DND-41 (cell line): ENCODE measurements around the gene EYS.

Source experiments
- ATAC-seq: fragments of 200-7000 bp; cut with Tn5 transposase; 3 replicates; pipeline ENCODE4 v1.9.1; 2021; ENCODE audit warnings: low read depth; ENCODE audit not compliant: insufficient read depth
- DNase-seq: peaks from one replicate; pipeline ENCODE4 v3.0.0-alpha.2; 2020
- H2AFZ ChIP-seq: 2 replicates; pipeline ENCODE4 v1.6.0; 2012; ENCODE audit warnings: low read depth, low read length
- H3K27ac ChIP-seq: 2 replicates; pipeline ENCODE4 v1.5.1; 2012; ENCODE audit warnings: low read length, inconsistent platforms
- H3K27me3 ChIP-seq: fragments of 200-600 bp; sonication (generic); 2 replicates; pipeline ENCODE4 v1.6.0; 2012; ENCODE audit warnings: low read length, mild to moderate bottlenecking, inconsistent platforms; ENCODE audit not compliant: insufficient read depth, poor library complexity
- H3K36me3 ChIP-seq: 2 replicates; pipeline ENCODE4 v1.5.1; 2012; ENCODE audit warnings: low read length, inconsistent platforms; ENCODE audit not compliant: insufficient read depth
- H3K4me1 ChIP-seq: 2 replicates; pipeline ENCODE4 v1.5.1; 2012; ENCODE audit warnings: mild to moderate bottlenecking, low read length; ENCODE audit not compliant: insufficient read depth
- H3K4me2 ChIP-seq: 2 replicates; pipeline ENCODE4 v1.6.0; 2012; ENCODE audit warnings: mild to moderate bottlenecking, moderate library complexity, low read length, inconsistent platforms; ENCODE audit not compliant: insufficient read depth
- H3K4me3 ChIP-seq, 2 experiments: fragments of 200-600 bp in 1 of 2; shearing (Covaris generic) in 1 of 2; 2 replicates each; pipeline ENCODE4 v1.5.1; 2012 to 2016; ENCODE audit warnings: inconsistent platforms in 2 of 2, low read length in 2 of 2, mild to moderate bottlenecking in 2 of 2, low read depth in 1 of 2, moderate library complexity in 1 of 2
- H3K79me2 ChIP-seq: 2 replicates; pipeline ENCODE4 v1.6.0; 2012; ENCODE audit warnings: low read length, inconsistent platforms; ENCODE audit not compliant: insufficient read depth
- H3K9ac ChIP-seq: 2 replicates; pipeline ENCODE4 v1.6.0; 2012; ENCODE audit warnings: low read depth, mild to moderate bottlenecking, inconsistent platforms, low read length, moderate library complexity
- H3K9me3 ChIP-seq: 2 replicates; pipeline ENCODE4 v1.5.1; 2012; ENCODE audit warnings: low read length, moderate library complexity, mild to moderate bottlenecking, inconsistent platforms; ENCODE audit not compliant: insufficient read depth, severe bottlenecking
- H4K20me1 ChIP-seq: 2 replicates; pipeline ENCODE4 v1.6.0; 2012; ENCODE audit warnings: low read length; ENCODE audit not compliant: insufficient read depth
- EZH2 ChIP-seq: IDR thresholded peaks from 3 replicates; pipeline ENCODE4 v1.6.1; 2012; ENCODE audit warnings: borderline replicate concordance, low read depth, mild to moderate bottlenecking, moderate library complexity, low read length, inconsistent platforms; ENCODE audit not compliant: severe bottlenecking
- TF ChIP-seq, protein P1 (sequence below): IDR thresholded peaks from 2 replicates; pipeline ENCODE4 v1.5.1; 2012; ENCODE audit warnings: borderline replicate concordance, low read length, moderate library complexity, mild to moderate bottlenecking; ENCODE audit not compliant: poor library complexity, severe bottlenecking; ENCODE audit errors: extremely low read depth

Gene EYS

DNA sequence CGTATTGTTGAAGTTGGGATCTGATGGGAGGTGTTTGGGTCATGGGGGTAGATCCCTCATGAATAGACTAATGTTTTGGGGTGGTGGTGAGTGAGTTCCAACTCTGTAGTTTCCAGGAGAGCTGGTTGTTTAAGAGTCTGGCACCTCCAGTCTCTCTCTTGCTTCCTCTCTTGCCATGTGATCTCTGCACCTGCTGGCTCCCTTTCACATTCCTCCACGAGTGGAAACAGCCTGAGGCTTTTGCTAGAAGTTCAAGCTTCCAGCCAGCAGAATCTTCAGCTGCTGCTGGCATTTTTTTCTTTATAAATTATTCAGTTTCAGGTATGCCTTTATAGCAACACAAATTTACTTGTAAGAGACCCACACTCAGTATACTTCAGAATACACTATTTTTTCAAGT, 1021.6 kb downstream of the EYS start:
- Histone ChIP-seq H2AFZ (no peak overlapping the region), H3K27me3 (no peaks in the 10 kb centered on the region), H3K4me3 (no peak overlapping the region), H3K9ac (no peak overlapping the region), H3K79me2 (no peaks in the 10 kb centered on the region), H3K4me1 (no peaks in the 10 kb centered on the region), H4K20me1 (no peaks in the 10 kb centered on the region), H3K9me3 (no peaks in the 10 kb centered on the region), H3K36me3 (no peaks in the 10 kb centered on the region), H3K4me2 (no peak overlapping the region), H3K27ac (no peak overlapping the region)
- TF ChIP-seq, protein P1, sequence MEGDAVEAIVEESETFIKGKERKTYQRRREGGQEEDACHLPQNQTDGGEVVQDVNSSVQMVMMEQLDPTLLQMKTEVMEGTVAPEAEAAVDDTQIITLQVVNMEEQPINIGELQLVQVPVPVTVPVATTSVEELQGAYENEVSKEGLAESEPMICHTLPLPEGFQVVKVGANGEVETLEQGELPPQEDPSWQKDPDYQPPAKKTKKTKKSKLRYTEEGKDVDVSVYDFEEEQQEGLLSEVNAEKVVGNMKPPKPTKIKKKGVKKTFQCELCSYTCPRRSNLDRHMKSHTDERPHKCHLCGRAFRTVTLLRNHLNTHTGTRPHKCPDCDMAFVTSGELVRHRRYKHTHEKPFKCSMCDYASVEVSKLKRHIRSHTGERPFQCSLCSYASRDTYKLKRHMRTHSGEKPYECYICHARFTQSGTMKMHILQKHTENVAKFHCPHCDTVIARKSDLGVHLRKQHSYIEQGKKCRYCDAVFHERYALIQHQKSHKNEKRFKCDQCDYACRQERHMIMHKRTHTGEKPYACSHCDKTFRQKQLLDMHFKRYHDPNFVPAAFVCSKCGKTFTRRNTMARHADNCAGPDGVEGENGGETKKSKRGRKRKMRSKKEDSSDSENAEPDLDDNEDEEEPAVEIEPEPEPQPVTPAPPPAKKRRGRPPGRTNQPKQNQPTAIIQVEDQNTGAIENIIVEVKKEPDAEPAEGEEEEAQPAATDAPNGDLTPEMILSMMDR: no peak
- TF ChIP-seq EZH2: no peak
- DNase-seq (no peak), ATAC-seq (no peak)

DNA sequence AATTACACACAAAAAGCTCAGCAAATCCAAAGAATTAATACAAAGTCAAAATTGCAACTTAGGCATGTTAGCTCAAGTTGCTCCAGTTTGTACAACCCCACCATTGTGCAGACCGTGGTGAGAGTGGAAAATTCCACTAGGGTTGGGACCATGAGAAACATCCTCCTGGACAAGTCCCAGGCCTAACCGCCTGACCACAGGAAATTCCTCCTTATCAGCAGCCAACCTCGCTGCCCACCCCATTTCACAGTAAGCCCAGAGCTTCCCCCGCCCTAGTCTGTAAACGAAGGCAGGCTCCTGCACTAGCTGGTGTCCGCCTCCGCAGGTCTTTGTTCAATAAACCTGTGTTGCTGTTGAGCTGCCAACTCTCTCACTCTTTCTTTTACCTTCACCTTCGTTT, 1023.3 kb downstream of the EYS start:
- no peak for ATAC-seq

DNA sequence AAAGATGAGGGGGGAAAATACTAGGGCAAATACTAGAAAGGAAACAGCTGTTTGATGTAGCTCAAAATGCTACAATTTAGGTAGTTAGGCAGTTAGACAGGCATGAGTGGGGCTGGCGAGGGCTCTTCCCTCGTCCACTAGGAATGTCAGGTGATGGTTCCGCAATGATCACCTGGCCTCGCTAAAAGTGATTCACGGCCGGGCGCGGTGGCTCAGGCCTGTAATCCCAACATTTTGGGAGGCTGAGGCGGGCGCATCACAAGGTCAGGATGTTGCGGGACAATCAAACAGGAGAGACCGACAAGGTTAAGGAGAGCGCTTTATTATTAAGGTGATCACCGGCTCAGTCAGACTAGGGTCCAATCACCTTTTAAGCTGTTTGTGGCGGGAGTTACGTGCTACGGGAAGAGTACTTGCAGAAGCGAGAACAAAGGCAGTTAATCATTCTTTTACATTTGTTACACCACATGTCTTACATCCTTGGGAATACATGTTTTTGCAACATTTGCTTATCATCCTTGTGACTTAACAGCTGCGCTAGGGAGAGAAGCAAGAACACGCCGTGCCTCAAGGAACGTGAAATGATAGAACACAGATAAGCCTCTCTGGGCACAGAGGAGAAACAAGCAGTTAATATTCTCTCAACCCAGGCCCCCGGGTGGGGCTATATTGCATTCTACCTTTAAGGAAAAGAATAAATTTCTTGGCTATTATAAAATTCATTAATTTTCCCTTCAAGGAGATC, 1025.4 kb downstream of the EYS start:
- Histone ChIP-seq H3K27ac (no peak overlapping the region), H3K9me3 (no peaks in the 10 kb centered on the region), H3K9ac (no peak overlapping the region), H2AFZ (no peak overlapping the region), H3K27me3 (no peaks in the 10 kb centered on the region), H3K36me3 (no peaks in the 10 kb centered on the region), H3K4me2 (no peak overlapping the region), H3K4me3 (no peak overlapping the region), H3K4me1 (no peaks in the 10 kb centered on the region), H3K79me2 (no peaks in the 10 kb centered on the region), H4K20me1 (no peaks in the 10 kb centered on the region)
- TF ChIP-seq, protein P1: no peak
- TF ChIP-seq EZH2: no peak
- DNase-seq (no peak), ATAC-seq (no peak)

More for the DNA sequence above, 1023.3 kb downstream of the EYS start:
- DNase-seq: no peak
- no peak overlapping the region for H3K4me3 ChIP-seq
- H3K36me3 ChIP-seq: no peaks in the 10 kb centered on the region
- no peak overlapping the region for H3K27ac ChIP-seq
- no peaks in the 10 kb centered on the region for H4K20me1 ChIP-seq
- H3K27me3 ChIP-seq: no peaks in the 10 kb centered on the region
- TF ChIP-seq, protein P1: no peak
- no peak for TF ChIP-seq EZH2
- H3K9ac ChIP-seq: no peak overlapping the region
- H3K79me2 ChIP-seq: no peaks in the 10 kb centered on the region
- no peaks in the 10 kb centered on the region for H3K4me1 ChIP-seq
- H3K9me3 ChIP-seq: no peaks in the 10 kb centered on the region
- no peak overlapping the region for H3K4me2 ChIP-seq
- no peak overlapping the region for H2AFZ ChIP-seq
